K562 (cell line): Measurements from ENCODE around the gene LHB. TPM values are rescaled to one million over a fixed set of nuclear protein-coding genes. Genes with fewer than 3 reads are reported as not detected.

Source experiments
- ATF2 ChIP-seq: sonication (generic); formaldehyde crosslinking; IDR thresholded peaks from 2 replicates; pipeline ENCODE4 v1.8.1; 2022; ENCODE audit warnings: missing genetic modification reagents
- CGGBP1 ChIP-seq: fragments of 250-450 bp; sonication (Bioruptor Pico); IDR thresholded peaks from 2 replicates; pipeline ENCODE4 v1.9.0; 2021; ENCODE audit warnings: mild to moderate bottlenecking
- CTBP1 ChIP-seq: fragments of 450-650 bp; IDR thresholded peaks from 2 replicates; pipeline ENCODE4 v1.6.1; 2016; ENCODE audit warnings: borderline replicate concordance
- FOXJ2 ChIP-seq: fragments of 200-800 bp; sonication (Bioruptor generic); IDR thresholded peaks from 2 replicates; pipeline ENCODE4 v1.6.1; 2016; ENCODE audit warnings: missing genetic modification characterization, missing compliant biosample characterization
- HDAC6 ChIP-seq: IDR thresholded peaks from 2 replicates; pipeline ENCODE4 v1.6.1; 2012; ENCODE audit warnings: low read depth, mild to moderate bottlenecking, control low read depth, inconsistent platforms, low read length, moderate library complexity
- HOXB6 ChIP-seq: fragments of 250-450 bp; sonication (Bioruptor Pico); IDR thresholded peaks from 2 replicates; pipeline ENCODE4 v1.5.1; 2022; ENCODE audit warnings: mild to moderate bottlenecking, borderline replicate concordance
- JUNB ChIP-seq: fragments of 450-650 bp; formaldehyde crosslinking; conservative IDR thresholded peaks from 2 replicates; pipeline ENCODE4 v1.4.0; 2020; ENCODE audit warnings: mild to moderate bottlenecking
- MTA1 ChIP-seq: fragments of 450-650 bp; IDR thresholded peaks from 2 replicates; pipeline ENCODE4 v1.6.1; 2017; ENCODE audit warnings: borderline replicate concordance
- NR2F6 ChIP-seq: fragments of 450-650 bp; formaldehyde crosslinking; IDR thresholded peaks from 2 replicates; pipeline ENCODE4 v1.4.0; 2020; ENCODE audit warnings: mild to moderate bottlenecking
- PATZ1 ChIP-seq: fragments of 250-450 bp; sonication (Bioruptor Pico); IDR thresholded peaks from 2 replicates; pipeline ENCODE4 v1.5.0; 2020; ENCODE audit warnings: mild to moderate bottlenecking, borderline replicate concordance
- PRDM10 ChIP-seq: fragments of 450-650 bp; IDR thresholded peaks from 2 replicates; pipeline ENCODE4 v1.6.1; 2018; ENCODE audit not compliant: partially characterized antibody
- TFAP4 ChIP-seq: sonication (generic); formaldehyde crosslinking; IDR thresholded peaks from 2 replicates; pipeline ENCODE4 v1.8.0; 2022; ENCODE audit warnings: missing genetic modification reagents, mild to moderate bottlenecking, moderate library complexity, borderline replicate concordance
- USF2 ChIP-seq: sonication (generic); formaldehyde crosslinking; IDR thresholded peaks from 2 replicates; pipeline ENCODE4 v1.5.0; 2020; ENCODE audit warnings: missing genetic modification reagents
- ZNF3 ChIP-seq: fragments of 250-450 bp; sonication (Bioruptor Pico); IDR thresholded peaks from 2 replicates; pipeline ENCODE4 v1.5.0; 2021; ENCODE audit warnings: mild to moderate bottlenecking, moderate library complexity
- ZNF655 ChIP-seq: fragments of 250-450 bp; sonication (Bioruptor Pico); IDR thresholded peaks from 2 replicates; pipeline ENCODE4 v1.5.0; 2021
- ZNF77 ChIP-seq: fragments of 250-450 bp; sonication (Bioruptor Pico); IDR thresholded peaks from 2 replicates; pipeline ENCODE4 v1.5.0; 2020
- polyA plus RNA-seq, 8 experiments: library from polyadenylated mRNA; depleted of rRNA in 4 of 8; stranded (reverse) in 5 of 8; unstranded in 3 of 8; fragments of >200 nt; fragmentation: Nextera tagmentation in 2 of 8; fragmentation: Illumina TruSeq in 1 of 8; extraction: Ambion mirVana in 2 of 8; extraction: Trizol in 1 of 8; gene quantifications; 2 replicates each; pipeline versions ENCODE4 v1.2.1 to v1.2.3, GENCODE V29; 2011 to 2014; ENCODE audit warnings: inconsistent platforms in 1 of 8, missing spikeins in 1 of 8
- total RNA-seq, 7 experiments: library from RNA; depleted of rRNA in 6 of 7; stranded (reverse); fragments of >200 nt in 6 of 7; fragmentation: Illumina TruSeq in 2 of 7; extraction: Trizol in 2 of 7; gene quantifications; 2 replicates each; pipeline versions ENCODE4 v1.2.1 to v1.2.3, GENCODE V29; 2011 to 2021; ENCODE audit warnings: low replicate concordance in 1 of 7

Gene LHB
- total and polyA plus RNA-seq, 9 of the 15 experiments (the other 6 are each of a cell fraction or from before 2014, with no cell fraction given) = 0.54 TPM; not detected in 8

GRCh38 chr19:49056101-49056901 is 39.4 kb upstream of the LHB start (continued):
- TF ChIP-seq MTA1 (no peak), NR2F6 (no peak), HOXB6 (CRISPR knock-in tag) (no peak), TFAP4 (CRISPR knock-in tag) (peak; percentile 50; the same call in 1 of the 2 replicates), JUNB (CRISPR knock-in tag) (no peak), ATF2 (CRISPR knock-in tag) (no peak), ZNF655 (CRISPR knock-in tag) (no peak), ZNF77 (CRISPR knock-in tag) (no peak), FOXJ2 (tag) (no peak), HDAC6 (no peak), PRDM10 (no peak), ZNF3 (CRISPR knock-in tag) (no peak), CTBP1 (peak; percentile 31; the same call in 1 of the 2 replicates), PATZ1 (CRISPR knock-in tag) (no peak), CGGBP1 (CRISPR knock-in tag) (no peak), USF2 (CRISPR knock-in tag) (no peak)
